HG02678 (cell line): Measurements from ENCODE around the gene F13A1.

Experiments
- ATAC-seq: cut with Tn5 transposase; IDR thresholded peaks from one replicate; pipeline ENCODE4 v1.9.1; 2021; ENCODE audit warnings: mild to moderate bottlenecking, moderate library complexity; ENCODE audit not compliant: unreplicated experiment

Gene F13A1

GRCh38 chr6:6319952-6320811, at the start of gene F13A1:
F13A1 (minus strand) TSS chr6:6320662; CDS start chr6:6318664, 1,998 bp downstream.
- ATAC-seq = no peak

GRCh38 chr6:6368684-6369052, 48.2 kb upstream of the F13A1 start:
- no peak for ATAC-seq

- ATAC-seq = no peak
Observed at GRCh38 chr6:6368040-6368683, 47.7 kb upstream of the F13A1 start.

DNA sequence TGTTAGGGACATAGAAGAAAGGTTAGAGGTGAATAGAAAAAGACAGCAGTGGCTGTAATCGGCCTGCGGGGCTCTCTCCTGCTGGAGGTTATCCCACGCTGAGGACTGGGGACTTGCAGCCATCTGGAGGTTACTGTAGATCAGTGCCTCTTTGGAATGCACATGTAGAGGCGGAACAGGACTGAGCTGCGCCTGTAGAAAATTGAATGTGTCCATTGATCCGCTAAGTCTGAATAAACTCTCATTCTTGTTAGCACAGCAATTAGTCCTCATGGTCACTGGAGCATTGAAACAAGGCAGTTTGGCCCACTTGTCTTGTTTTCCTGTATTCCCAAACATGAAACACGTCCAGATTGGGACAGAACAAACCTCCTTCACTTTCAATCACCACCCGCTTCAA, 46.3 kb upstream of the F13A1 start:
- ATAC-seq = no peak

DNA sequence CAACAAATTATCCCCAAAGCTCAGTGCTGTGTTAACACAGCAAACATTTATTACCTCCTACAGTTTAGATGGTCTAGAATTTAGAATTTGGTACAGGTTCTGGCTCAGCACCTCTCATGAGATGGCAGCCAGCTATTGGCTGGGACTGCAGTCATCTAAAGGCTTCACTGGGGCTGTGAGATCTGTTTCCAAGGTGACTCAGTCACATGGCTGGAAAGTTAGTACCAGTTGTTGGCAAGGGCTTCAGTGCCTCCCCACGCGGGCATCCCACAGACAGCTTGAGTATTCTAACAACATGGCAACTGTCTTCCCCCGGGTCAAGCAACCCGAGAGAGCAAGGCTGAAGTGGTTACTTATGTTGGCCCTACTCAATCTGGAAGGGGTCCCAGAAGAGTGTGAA, 44.8 kb upstream of the F13A1 start:
- ATAC-seq = no peak

- ATAC-seq = no peak
Observed at GRCh38 chr6:6362056-6362840, 41.8 kb upstream of the F13A1 start.

DNA sequence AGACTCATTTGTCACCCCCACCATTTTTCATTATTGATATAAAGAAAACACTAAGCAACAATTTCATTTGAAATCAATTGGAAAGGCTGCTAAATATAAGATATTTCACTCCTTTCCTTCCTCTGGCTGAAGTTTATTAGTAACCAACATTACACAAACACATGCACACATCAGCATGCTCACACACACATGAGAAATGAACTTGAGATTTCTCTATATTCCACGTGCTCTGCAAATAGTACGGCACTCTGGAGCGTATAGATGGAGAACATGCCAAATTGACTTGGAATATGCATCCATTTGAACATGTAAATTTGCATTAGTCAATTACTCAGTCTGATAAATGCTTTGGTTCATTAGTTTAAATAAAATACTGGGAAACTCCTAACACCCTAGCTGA, 37.1 kb upstream of the F13A1 start:
- no peak for ATAC-seq

- no peak for ATAC-seq
Observed at GRCh38 chr6:6357032-6357431, 36.6 kb upstream of the F13A1 start.

DNA sequence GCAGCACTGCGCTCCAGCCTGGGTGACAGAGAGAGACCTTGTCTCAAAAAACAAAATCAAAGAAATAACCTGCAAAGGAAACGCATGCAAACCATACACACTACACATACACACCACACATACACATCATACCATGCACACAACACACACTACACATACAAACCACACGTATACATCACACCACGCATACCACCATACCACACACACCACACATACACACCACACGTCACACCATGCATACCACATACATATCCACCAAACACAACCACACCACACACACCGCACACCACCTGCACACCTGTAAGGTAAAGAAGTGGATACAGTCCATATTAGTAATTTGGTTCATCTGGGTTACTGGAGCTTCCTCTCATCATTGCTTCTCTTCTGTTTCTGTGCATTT, 32.3 kb upstream of the F13A1 start:
- ATAC-seq = no peak

DNA sequence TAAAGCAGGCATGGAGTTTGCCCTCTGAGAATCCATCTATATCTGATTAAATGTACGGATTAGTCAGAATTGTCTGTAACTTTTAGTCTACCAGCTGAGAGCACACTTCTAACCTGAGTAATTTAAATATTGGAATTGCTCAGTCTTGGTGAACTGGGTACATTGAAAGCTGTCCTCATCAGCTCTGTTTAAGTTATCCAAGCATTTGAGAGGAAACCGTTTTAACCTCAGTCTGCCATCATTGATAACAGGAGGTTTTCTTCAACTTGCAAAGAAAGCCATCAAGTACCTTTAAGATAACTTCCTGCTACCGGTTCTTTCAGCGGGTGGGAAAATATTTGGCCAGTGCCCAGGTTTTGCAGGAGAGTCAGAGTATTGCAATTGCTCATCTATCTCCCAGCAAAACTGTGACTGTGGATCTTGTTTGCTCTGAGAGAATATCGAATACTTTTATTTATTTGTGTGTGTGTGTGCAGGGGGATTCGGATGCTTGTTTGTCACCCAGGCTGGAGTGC, 31.1 kb upstream of the F13A1 start:
- ATAC-seq = no peak

GRCh38 chr6:6350696-6351095, 30.2 kb upstream of the F13A1 start:
- ATAC-seq = no peak

GRCh38 chr6:6348256-6348655, 27.8 kb upstream of the F13A1 start:
- ATAC-seq = no peak

- ATAC-seq = no peak
Observed at GRCh38 chr6:6346427-6347023, 26.1 kb upstream of the F13A1 start.

GRCh38 chr6:6333501-6333900, 13.0 kb upstream of the F13A1 start:
- no peak for ATAC-seq

GRCh38 chr6:6332811-6333244, 12.4 kb upstream of the F13A1 start:
- ATAC-seq = peak; percentile 30

GRCh38 chr6:6331946-6332601, 11.6 kb upstream of the F13A1 start:
- peak; percentile 66 for ATAC-seq

GRCh38 chr6:6331393-6331792, 10.9 kb upstream of the F13A1 start:
- peak; percentile 68 for ATAC-seq

DNA sequence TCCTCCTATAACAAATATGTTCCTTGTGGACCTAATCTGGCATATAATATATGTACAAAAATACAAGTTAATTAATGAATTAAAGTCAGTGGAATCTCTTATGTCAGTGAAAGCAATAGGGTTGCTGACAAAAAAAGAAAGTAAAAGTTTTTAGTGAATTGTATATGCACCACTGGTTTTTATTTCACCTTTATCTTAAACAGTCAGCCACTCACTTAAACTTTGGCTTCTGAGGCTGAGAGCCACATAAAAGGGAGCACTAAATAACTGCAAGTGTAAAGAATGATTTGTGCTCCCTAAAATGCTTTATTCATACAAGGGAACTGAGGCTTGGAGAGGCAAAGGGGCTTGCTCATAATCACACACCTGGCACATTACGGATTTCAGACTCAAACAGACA, 9.9 kb upstream of the F13A1 start:
- no peak for ATAC-seq

DNA sequence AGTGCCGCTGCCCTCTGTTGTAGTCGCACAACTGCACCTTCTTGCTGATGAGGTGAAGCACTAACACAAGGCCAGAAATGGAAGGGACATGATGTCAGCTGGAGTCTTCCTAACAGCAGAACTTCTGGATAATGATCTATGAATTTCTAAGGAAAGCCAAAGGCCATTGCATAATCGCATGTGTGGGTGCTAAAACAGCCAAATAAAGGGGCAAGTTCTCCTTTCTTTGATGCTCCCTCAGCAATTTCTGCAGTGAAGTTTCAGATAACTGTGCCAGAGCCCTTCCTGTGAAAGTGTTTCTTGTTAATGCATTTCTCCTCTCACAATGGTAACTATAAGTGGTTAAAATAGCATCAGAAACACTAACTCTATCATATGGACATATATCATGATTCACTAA, 8.0 kb upstream of the F13A1 start:
- ATAC-seq = no peak

DNA sequence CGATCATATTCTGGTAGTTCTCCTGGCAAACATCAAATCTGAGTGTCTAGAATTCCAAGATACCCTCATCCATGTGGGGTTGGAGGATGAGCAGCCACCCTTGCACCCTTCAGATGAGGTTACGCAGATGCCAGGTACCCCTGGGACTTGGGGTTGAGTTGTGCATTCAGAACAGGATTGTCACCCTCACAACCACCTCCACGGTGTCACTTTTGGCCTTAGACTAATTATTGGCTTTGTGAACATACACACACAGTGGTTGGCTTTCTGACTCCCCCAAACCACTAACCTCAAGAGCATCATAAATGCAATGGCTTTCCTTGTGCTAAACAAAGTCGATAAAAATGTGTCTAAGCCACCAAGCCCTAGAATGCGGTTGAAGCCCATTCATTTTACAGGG, 2.9 kb upstream of the F13A1 start:
- no peak for ATAC-seq

DNA sequence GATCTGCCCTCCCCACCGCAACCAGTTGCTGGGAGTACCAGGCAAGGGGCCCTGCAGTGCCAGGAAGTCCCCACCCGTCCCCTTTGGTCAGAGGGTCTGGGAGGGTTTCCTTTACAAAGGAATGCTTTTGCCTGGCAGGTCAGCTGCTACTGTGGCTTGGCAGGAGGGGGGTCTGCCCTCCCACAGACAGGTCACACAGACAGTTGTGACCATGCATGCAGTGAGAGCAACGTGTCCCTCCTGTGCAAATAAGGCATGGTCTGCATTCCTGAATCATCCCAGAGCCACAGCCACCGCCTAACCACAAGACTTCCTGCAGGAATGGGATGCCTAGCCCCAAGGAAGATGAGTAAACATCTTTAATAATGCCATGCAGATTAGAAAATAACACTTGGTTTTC, 439 bp upstream of the F13A1 start:
- ATAC-seq = no peak
